OCI-LY7 (cell line): ENCODE data around the gene DNAH5. TPM values are rescaled to one million over a fixed set of nuclear protein-coding genes. Genes with fewer than 3 reads are reported as not detected.

ENCODE experiments used
- BruUV-seq: library from RNA; stranded (reverse); fragments of 400-500 nt; replicated peaks from 2 replicates; lab custom pipeline; 2021; lab: Mats Ljungman, UMichigan
- CTCF ChIA-PET: fragments of 300-600 bp; sonication (Branson Sonifier 250); formaldehyde crosslinking; loops from one replicate; lab custom pipeline; 2022; ENCODE audit warnings: antibody characterized with exemption; ENCODE audit not compliant: unreplicated experiment; lab: Charles Lee
- POLR2A ChIA-PET: fragments of 300-600 bp; sonication (Branson Sonifier 250); formaldehyde crosslinking; loops from one replicate; lab custom pipeline; 2022; ENCODE audit warnings: antibody characterized with exemption; lab: Charles Lee
- DNase-seq: peaks from one replicate; pipeline ENCODE4 v3.0.0-alpha.2; 2015; ENCODE audit warnings: low spot score
- H2AFZ ChIP-seq: fragments of 200-600 bp; sonication (generic), shearing (Covaris generic); 2 replicates; pipeline ENCODE4 v1.6.1; 2014; ENCODE audit warnings: mild to moderate bottlenecking, antibody characterized with exemption, low read length, moderate library complexity
- H3K27ac ChIP-seq: fragments of 200-600 bp; sonication (generic); 2 replicates; pipeline ENCODE4 v1.5.1; 2014; ENCODE audit warnings: mixed run types, low read depth, mild to moderate bottlenecking, moderate library complexity, low read length, inconsistent platforms; ENCODE audit not compliant: poor library complexity, severe bottlenecking
- H3K36me3 ChIP-seq: fragments of 200-600 bp; sonication (generic); 2 replicates; pipeline ENCODE4 v1.6.1; 2014; ENCODE audit warnings: mild to moderate bottlenecking, antibody characterized with exemption, low read length, moderate library complexity, mixed read lengths; ENCODE audit not compliant: insufficient read depth
- H3K4me1 ChIP-seq: fragments of 200-600 bp; sonication (generic); 2 replicates; pipeline ENCODE4 v1.5.1; 2014; ENCODE audit warnings: mild to moderate bottlenecking, low read length; ENCODE audit not compliant: insufficient read depth, poor library complexity, severe bottlenecking
- H3K4me2 ChIP-seq: fragments of 200-600 bp; sonication (generic); 2 replicates; pipeline ENCODE4 v1.6.1; 2014; ENCODE audit warnings: mild to moderate bottlenecking, low read length
- H3K4me3 ChIP-seq: fragments of 200-600 bp; sonication (generic); 2 replicates; pipeline ENCODE4 v1.5.1; 2014; ENCODE audit warnings: mild to moderate bottlenecking, low read depth, low read length; ENCODE audit not compliant: poor library complexity, severe bottlenecking
- H3K79me2 ChIP-seq: fragments of 200-600 bp; sonication (generic); 2 replicates; pipeline ENCODE4 v1.6.1; 2016; ENCODE audit warnings: low read depth, mild to moderate bottlenecking, low read length, moderate library complexity, mixed read lengths; ENCODE audit not compliant: insufficient read depth
- H3K9me2 ChIP-seq: fragments of 200-600 bp; sonication (generic); 2 replicates; pipeline ENCODE4 v1.6.1; 2016; ENCODE audit warnings: mild to moderate bottlenecking, low read length, mixed read lengths; ENCODE audit not compliant: insufficient read depth
- H3K9me3 ChIP-seq: fragments of 200-600 bp; sonication (generic); 2 replicates; pipeline ENCODE4 v1.6.1; 2014; ENCODE audit warnings: mild to moderate bottlenecking, mixed run types, low read length, mixed read lengths
- H4K20me1 ChIP-seq: fragments of 200-600 bp; sonication (generic); 2 replicates; pipeline ENCODE4 v1.6.1; 2014; ENCODE audit warnings: mild to moderate bottlenecking, antibody characterized with exemption, low read length, moderate library complexity, mixed read lengths; ENCODE audit not compliant: insufficient read depth
- EZH2phosphoT487 ChIP-seq: fragments of 200-600 bp; sonication (generic); IDR thresholded peaks from 2 replicates; pipeline ENCODE4 v1.6.1; 2018; ENCODE audit warnings: low read depth, borderline replicate concordance, mild to moderate bottlenecking, mixed run types, antibody characterized with exemption, low read length, moderate library complexity, mixed read lengths
- intact Hi-C: fragments of 100-400 bp; cut with micrococcal nuclease; formaldehyde crosslinking; loops from one replicate; pipeline ENCODE4 v1.10.0; 2022; ENCODE audit not compliant: unreplicated experiment
- total RNA-seq, 2 experiments: library from RNA; depleted of rRNA in 1 of 2; stranded (reverse); fragments of >200 nt in 1 of 2; shearing (Covaris generic) in 1 of 2; gene quantifications; 2 replicates each; pipeline ENCODE4 v1.2.3, GENCODE V29; 2014 to 2022
- TF ChIP-seq, protein P1 (sequence below): fragments of 200-600 bp; sonication (generic); conservative IDR thresholded peaks from 2 replicates; pipeline ENCODE4 v1.5.1; 2014; ENCODE audit warnings: mild to moderate bottlenecking, antibody characterized with exemption, low read length, moderate library complexity, mixed read lengths

Gene DNAH5
- total RNA-seq, 2 experiments from 2014 or later, result 0.06 TPM; not detected in 1

DNA sequence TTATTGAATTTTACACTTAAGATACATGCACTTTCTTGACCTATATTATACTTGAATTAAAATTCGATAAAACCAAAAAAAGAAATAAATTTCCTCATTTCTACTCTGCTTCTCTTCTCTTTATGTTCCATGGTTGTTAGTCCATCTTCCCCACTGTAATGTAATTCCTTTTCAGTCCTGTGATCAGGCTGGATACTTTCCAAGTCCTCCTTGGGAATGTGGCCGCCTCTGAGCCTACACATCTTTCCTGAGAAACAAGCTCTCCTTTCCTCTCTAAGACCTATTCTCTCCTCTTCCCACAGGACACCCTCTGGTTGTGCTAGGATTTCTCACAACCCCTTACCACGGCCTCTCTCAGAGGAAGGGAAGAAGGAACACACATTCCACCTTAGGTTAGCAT lies 285.1 kb downstream of the DNAH5 start:
- Histone ChIP-seq H3K4me3 (no peak overlapping the region), H3K9me2 (no peaks in the 10 kb centered on the region), H2AFZ (no peak overlapping the region), H3K36me3 (no peaks in the 10 kb centered on the region), H3K27ac (no peak overlapping the region), H4K20me1 (no peaks in the 10 kb centered on the region), H3K79me2 (no peaks in the 10 kb centered on the region), H3K9me3 (no peaks in the 10 kb centered on the region), H3K4me2 (no peak overlapping the region), H3K4me1 (no peaks in the 10 kb centered on the region)
- DNase-seq, result no peak
- POLR2A ChIA-PET, result no interaction called here
- intact Hi-C loops, result no loop called here
- no TSS peak for BruUV-seq
- CTCF ChIA-PET, result no interaction called here
- TF ChIP-seq, protein P1, sequence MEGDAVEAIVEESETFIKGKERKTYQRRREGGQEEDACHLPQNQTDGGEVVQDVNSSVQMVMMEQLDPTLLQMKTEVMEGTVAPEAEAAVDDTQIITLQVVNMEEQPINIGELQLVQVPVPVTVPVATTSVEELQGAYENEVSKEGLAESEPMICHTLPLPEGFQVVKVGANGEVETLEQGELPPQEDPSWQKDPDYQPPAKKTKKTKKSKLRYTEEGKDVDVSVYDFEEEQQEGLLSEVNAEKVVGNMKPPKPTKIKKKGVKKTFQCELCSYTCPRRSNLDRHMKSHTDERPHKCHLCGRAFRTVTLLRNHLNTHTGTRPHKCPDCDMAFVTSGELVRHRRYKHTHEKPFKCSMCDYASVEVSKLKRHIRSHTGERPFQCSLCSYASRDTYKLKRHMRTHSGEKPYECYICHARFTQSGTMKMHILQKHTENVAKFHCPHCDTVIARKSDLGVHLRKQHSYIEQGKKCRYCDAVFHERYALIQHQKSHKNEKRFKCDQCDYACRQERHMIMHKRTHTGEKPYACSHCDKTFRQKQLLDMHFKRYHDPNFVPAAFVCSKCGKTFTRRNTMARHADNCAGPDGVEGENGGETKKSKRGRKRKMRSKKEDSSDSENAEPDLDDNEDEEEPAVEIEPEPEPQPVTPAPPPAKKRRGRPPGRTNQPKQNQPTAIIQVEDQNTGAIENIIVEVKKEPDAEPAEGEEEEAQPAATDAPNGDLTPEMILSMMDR, result no peak
- TF ChIP-seq EZH2phosphoT487, result no peak

DNA sequence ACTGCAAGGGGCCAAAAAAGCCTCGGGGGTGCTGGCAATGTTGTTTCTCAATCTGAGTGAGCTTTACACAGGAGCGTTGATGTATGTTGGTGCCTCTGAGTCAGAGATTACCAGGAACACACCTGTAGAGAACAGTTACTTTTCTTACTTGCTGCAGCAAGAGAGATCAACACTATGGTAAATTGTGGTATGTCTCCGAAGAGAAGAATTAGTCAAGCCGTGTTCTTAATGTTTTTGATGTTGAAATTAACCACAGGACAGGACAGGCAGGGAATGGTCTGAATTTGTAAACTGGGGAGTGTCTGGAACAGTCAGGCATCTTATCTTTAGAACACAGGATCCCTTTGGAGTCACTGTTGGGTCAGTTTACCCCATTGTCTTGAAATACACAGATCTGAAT lies 285.7 kb downstream of the DNAH5 start:
- no peak overlapping the region for H3K4me3 ChIP-seq
- no peak for TF ChIP-seq EZH2phosphoT487
- H3K4me2 ChIP-seq, result no peak overlapping the region
- no TSS peak for BruUV-seq
- intact Hi-C loops, result no loop called here
- no peaks in the 10 kb centered on the region for H3K9me3 ChIP-seq
- no peak overlapping the region for H2AFZ ChIP-seq
- no peak overlapping the region for H3K27ac ChIP-seq
- no peaks in the 10 kb centered on the region for H3K9me2 ChIP-seq
- no peak for DNase-seq
- ChIA-PET CTCF (no interaction called here), POLR2A (no interaction called here)
- H4K20me1 ChIP-seq, result no peaks in the 10 kb centered on the region
- H3K4me1 ChIP-seq, result no peaks in the 10 kb centered on the region
- H3K79me2 ChIP-seq, result no peaks in the 10 kb centered on the region
- no peaks in the 10 kb centered on the region for H3K36me3 ChIP-seq

DNA sequence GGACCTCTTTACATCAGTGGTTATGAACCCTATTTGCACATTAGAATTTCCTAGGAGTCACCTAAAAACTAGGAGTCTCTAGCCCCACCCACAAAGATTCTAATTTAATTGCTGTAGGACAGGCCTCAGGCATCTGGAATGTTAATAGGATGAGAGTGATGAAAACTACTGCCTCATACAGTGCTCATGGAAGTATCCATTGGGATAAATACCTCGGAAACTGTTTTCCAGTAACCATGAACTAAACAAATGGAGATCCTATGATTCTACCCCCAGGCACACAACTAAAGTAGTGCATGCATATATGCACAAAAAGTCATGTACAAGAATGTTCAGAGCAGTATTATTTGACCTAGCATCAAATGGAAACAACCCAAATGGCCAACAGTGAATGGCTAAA lies 286.3 kb downstream of the DNAH5 start:
- no peaks in the 10 kb centered on the region for H4K20me1 ChIP-seq
- no peaks in the 10 kb centered on the region for H3K9me2 ChIP-seq
- BruUV-seq, result no TSS peak
- TF ChIP-seq, protein P1, result no peak
- TF ChIP-seq EZH2phosphoT487, result no peak
- POLR2A ChIA-PET, result no interaction called here
- no peaks in the 10 kb centered on the region for H3K9me3 ChIP-seq
- H3K4me2 ChIP-seq, result no peak overlapping the region
- no peak overlapping the region for H3K27ac ChIP-seq
- intact Hi-C loops, result no loop called here
- no peak overlapping the region for H2AFZ ChIP-seq
- H3K4me1 ChIP-seq, result no peaks in the 10 kb centered on the region
- no peaks in the 10 kb centered on the region for H3K36me3 ChIP-seq
- H3K79me2 ChIP-seq, result no peaks in the 10 kb centered on the region
- no peak overlapping the region for H3K4me3 ChIP-seq
- DNase-seq, result no peak
- CTCF ChIA-PET, result no interaction called here
